GM12875 (cell line): ENCODE data around the gene EYA2.

ENCODE experiments used
- H3K4me3 ChIP-seq: one replicate; pipeline ENCODE4 v1.5.1; 2011; ENCODE audit warnings: low read depth, low read length, control low read depth
- CTCF ChIP-seq: IDR thresholded peaks from 2 replicates; pipeline ENCODE4 v1.5.1; 2011; ENCODE audit warnings: low read depth, mild to moderate bottlenecking, control low read depth, inconsistent platforms, low read length, moderate library complexity, borderline replicate concordance; ENCODE audit not compliant: insufficient read depth

Gene EYA2

GRCh38 chr20:47223896-47224295, 329.3 kb downstream of the EYA2 start:
- TF ChIP-seq CTCF, result no peak
- H3K4me3 ChIP-seq, result no peak overlapping the region

- no peak for TF ChIP-seq CTCF
- H3K4me3 ChIP-seq, result no peak overlapping the region
Observed at GRCh38 chr20:47224300-47224791, 329.7 kb downstream of the EYA2 start.

GRCh38 chr20:47224857-47225256, 330.2 kb downstream of the EYA2 start:
- no peak for TF ChIP-seq CTCF
- no peak overlapping the region for H3K4me3 ChIP-seq

- H3K4me3 ChIP-seq, result no peak overlapping the region
- no peak for TF ChIP-seq CTCF
Observed at GRCh38 chr20:47225458-47225857, 330.8 kb downstream of the EYA2 start.

- TF ChIP-seq CTCF, result no peak
- H3K4me3 ChIP-seq, result no peak overlapping the region
Observed at GRCh38 chr20:47227119-47227518, 332.5 kb downstream of the EYA2 start.

- TF ChIP-seq CTCF, result no peak
- no peak overlapping the region for H3K4me3 ChIP-seq
Observed at GRCh38 chr20:47227576-47227975, 332.9 kb downstream of the EYA2 start.

- H3K4me3 ChIP-seq, result no peak overlapping the region
- TF ChIP-seq CTCF, result no peak
Observed at GRCh38 chr20:47228654-47229053, 334.0 kb downstream of the EYA2 start.
